Measurements from ENCODE around the gene SKP1.
"Not testable (repeated sequence)": the region's sequence is repeated elsewhere in the genome, so short reads cannot be mapped to it uniquely, and the experiment has no call there.

SKP1 gene

GRCh38 chr5:134171972-134172371 lies 4.8 kb downstream of the SKP1 start:
- peaks cover 17 to 22% of the 10 kb centered on the region in 2 experiments for H3K4me1 ChIP-seq (ENCODE audit: control insufficient read depth in 1 of 2, insufficient read depth in 1 of 2, low read depth in 1 of 2, low read length in 1 of 2)
- no peaks in the 10 kb centered on the region for H3K27me3 ChIP-seq
- H3K27ac ChIP-seq, result no peak overlapping the region
- no peak for TF ChIP-seq CTCF (IDR thresholded peaks at IDR 0.05)
- H3K9me3 ChIP-seq, result no peaks in the 10 kb centered on the region
- H3K36me3 ChIP-seq, result peaks cover 65% of the 10 kb centered on the region
- H3K4me3 ChIP-seq (ENCODE audit: low read depth in 1 of 2, low read length in 1 of 2), result no peak overlapping the region

- Histone ChIP-seq H3K36me3 (peaks cover 82% of the 10 kb centered on the region), H3K27me3 (no peaks in the 10 kb centered on the region), H3K9me3 (no peaks in the 10 kb centered on the region), H3K4me1 (ENCODE audit: control insufficient read depth in 1 of 2, insufficient read depth in 1 of 2, low read depth in 1 of 2, low read length in 1 of 2) (no peaks in the 10 kb centered on the region), H3K27ac (no peak overlapping the region), H3K4me3 (ENCODE audit: low read depth in 1 of 2, low read length in 1 of 2) (no peak overlapping the region)
- TF ChIP-seq CTCF (IDR thresholded peaks at IDR 0.05), result no peak
Measured at GRCh38 chr5:134162592-134162991, 14.2 kb downstream of the SKP1 start.

- no peak overlapping the region for H3K4me3 ChIP-seq (ENCODE audit: low read depth in 1 of 2, low read length in 1 of 2)
- no peaks in the 10 kb centered on the region for H3K27me3 ChIP-seq
- TF ChIP-seq CTCF (IDR thresholded peaks at IDR 0.05), result no peak
- H3K27ac ChIP-seq, result no peak overlapping the region
- peaks cover 82% of the 10 kb centered on the region for H3K36me3 ChIP-seq
- no peaks in the 10 kb centered on the region for H3K4me1 ChIP-seq (ENCODE audit: control insufficient read depth in 1 of 2, insufficient read depth in 1 of 2, low read depth in 1 of 2, low read length in 1 of 2)
- H3K9me3 ChIP-seq, result no peaks in the 10 kb centered on the region
Measured at GRCh38 chr5:134161513-134162395, 15.0 kb downstream of the SKP1 start.

- Histone ChIP-seq H3K27me3 (no peaks in the 10 kb centered on the region), H3K4me3 (ENCODE audit: low read depth in 1 of 2, low read length in 1 of 2) (no peak overlapping the region), H3K4me1 (ENCODE audit: control insufficient read depth in 1 of 2, insufficient read depth in 1 of 2, low read depth in 1 of 2, low read length in 1 of 2) (peaks cover 20% of the 10 kb centered on the region in 2 experiments), H3K9me3 (no peaks in the 10 kb centered on the region), H3K27ac (no peak overlapping the region), H3K36me3 (peaks cover 84% of the 10 kb centered on the region)
- no peak for TF ChIP-seq CTCF (IDR thresholded peaks at IDR 0.05)
Measured at GRCh38 chr5:134153657-134154056, 23.1 kb downstream of the SKP1 start.

GRCh38 chr5:134153241-134153640 lies 23.5 kb downstream of the SKP1 start:
- Histone ChIP-seq H3K27ac (no peak overlapping the region), H3K36me3 (peaks cover 84% of the 10 kb centered on the region)
- no peak for TF ChIP-seq CTCF (IDR thresholded peaks at IDR 0.05)

GRCh38 chr5:134152173-134152832 lies 24.4 kb downstream of the SKP1 start:
- peaks cover 76% of the 10 kb centered on the region for H3K36me3 ChIP-seq
- peaks cover 20% of the 10 kb centered on the region in 2 experiments for H3K4me1 ChIP-seq (ENCODE audit: control insufficient read depth in 1 of 2, insufficient read depth in 1 of 2, low read depth in 1 of 2, low read length in 1 of 2)
- not testable (repeated sequence) for H3K27me3 ChIP-seq; H3K27ac ChIP-seq; H3K4me3 ChIP-seq (ENCODE audit: low read depth in 1 of 2, low read length in 1 of 2); H3K9me3 ChIP-seq

More at GRCh38 chr5:134153241-134153640, 23.5 kb downstream of the SKP1 start:
- Histone ChIP-seq H3K4me3 (ENCODE audit: low read depth in 1 of 2, low read length in 1 of 2) (no peak overlapping the region), H3K27me3 (no peaks in the 10 kb centered on the region), H3K9me3 (no peaks in the 10 kb centered on the region), H3K4me1 (ENCODE audit: control insufficient read depth in 1 of 2, insufficient read depth in 1 of 2, low read depth in 1 of 2, low read length in 1 of 2) (peaks cover 20% of the 10 kb centered on the region in 2 experiments)

Data from neutrophil (primary cell).